Liver (tissue), 9 donors: ENCODE measurements around the gene ARCN1. TPM values are rescaled to one million over a fixed set of nuclear protein-coding genes. Genes with fewer than 3 reads are reported as not detected.

Experiments
- DNase-seq: peaks from one replicate; pipeline ENCODE4 v3.0.0-alpha.2; 2017; ENCODE audit warnings: low spot score
- H3K27ac ChIP-seq, 2 donors: one replicate each; pipeline ENCODE4 v1.7.0; 2013; ENCODE audit warnings: inconsistent platforms in 2 of 2, low read length in 2 of 2, control low read depth in 1 of 2, low read depth in 1 of 2, mild to moderate bottlenecking in 1 of 2
- H3K27me3 ChIP-seq, 4 donors: one replicate each; pipeline versions ENCODE4 v1.6.1 to v1.7.0; 2013; ENCODE audit warnings: low read length in 3 of 4, inconsistent platforms in 1 of 4, mild to moderate bottlenecking in 1 of 4, moderate library complexity in 1 of 4; ENCODE audit not compliant: control insufficient read depth in 4 of 4, insufficient read depth in 4 of 4
- H3K36me3 ChIP-seq, 4 donors: one replicate each; pipeline versions ENCODE4 v1.6.1 to v1.7.0; 2013; ENCODE audit warnings: low read length in 3 of 4, mild to moderate bottlenecking in 3 of 4, low read depth in 1 of 4, moderate library complexity in 1 of 4; ENCODE audit not compliant: control insufficient read depth in 4 of 4, insufficient read depth in 3 of 4
- H3K4me1 ChIP-seq, 4 donors: one replicate each; pipeline versions ENCODE4 v1.6.1 to v1.7.0; 2013; ENCODE audit warnings: low read length in 3 of 4, mild to moderate bottlenecking in 3 of 4, moderate library complexity in 1 of 4; ENCODE audit not compliant: control insufficient read depth in 4 of 4, insufficient read depth in 4 of 4
- H3K4me3 ChIP-seq, 3 donors: one replicate each; pipeline versions ENCODE4 v1.6.1 to v1.7.0; 2013; ENCODE audit warnings: low read length in 3 of 3, control low read depth in 1 of 3, low read depth in 1 of 3, mild to moderate bottlenecking in 1 of 3
- H3K9ac ChIP-seq, 2 donors: one replicate each; pipeline ENCODE4 v1.7.0; 2013; ENCODE audit warnings: low read length in 2 of 2, mild to moderate bottlenecking in 2 of 2, moderate library complexity in 2 of 2, control low read depth in 1 of 2, low read depth in 1 of 2
- H3K9me3 ChIP-seq, 4 donors: one replicate each; pipeline versions ENCODE4 v1.6.1 to v1.7.0; 2013; ENCODE audit warnings: low read length in 3 of 4; ENCODE audit not compliant: control insufficient read depth in 4 of 4
- CTCF ChIP-seq: fragments of 150-350 bp; IDR thresholded peaks from 2 replicates; pipeline ENCODE4 v1.5.1; 2017; ENCODE audit warnings: improper control_type of control experiment, low read depth, low read length; ENCODE audit not compliant: missing input control
- EGR1 ChIP-seq, 2 donors: IDR thresholded peaks; 2 replicates each; pipeline ENCODE4 v1.6.1; 2016 to 2018; ENCODE audit warnings: antibody characterized with exemption in 2 of 2, low read depth in 2 of 2
- FOXA1 ChIP-seq: IDR thresholded peaks from 2 replicates; pipeline ENCODE4 v1.6.1; 2016; ENCODE audit warnings: antibody characterized with exemption
- FOXA2 ChIP-seq: IDR thresholded peaks from 2 replicates; pipeline ENCODE4 v1.6.1; 2016; ENCODE audit warnings: antibody characterized with exemption
- GABPA ChIP-seq, 2 donors: IDR thresholded peaks in 1 of 2; conservative IDR thresholded peaks in 1 of 2; 2 replicates each; pipeline ENCODE4 v1.6.1; 2016; ENCODE audit warnings: antibody characterized with exemption in 2 of 2, mild to moderate bottlenecking in 1 of 2, moderate library complexity in 1 of 2
- HNF4A ChIP-seq, 2 donors: conservative IDR thresholded peaks; 2 replicates each; pipeline ENCODE4 v1.6.1; 2016; ENCODE audit warnings: antibody characterized with exemption in 2 of 2, mild to moderate bottlenecking in 2 of 2
- HNF4G ChIP-seq: IDR thresholded peaks from 2 replicates; pipeline ENCODE4 v1.6.1; 2016; ENCODE audit warnings: antibody characterized with exemption
- JUND ChIP-seq, 2 donors: IDR thresholded peaks; 2 replicates each; pipeline ENCODE4 v1.6.1; 2016; ENCODE audit warnings: antibody characterized with exemption in 2 of 2
- NR2F2 ChIP-seq: IDR thresholded peaks from 2 replicates; pipeline ENCODE4 v1.6.1; 2016; ENCODE audit warnings: antibody characterized with exemption
- RAD21 ChIP-seq, 2 donors: IDR thresholded peaks; 2 replicates each; pipeline ENCODE4 v1.6.1; 2016; ENCODE audit warnings: antibody characterized with exemption in 2 of 2, mild to moderate bottlenecking in 2 of 2
- REST ChIP-seq: IDR thresholded peaks from 2 replicates; pipeline ENCODE4 v1.6.1; 2016; ENCODE audit warnings: antibody characterized with exemption, mild to moderate bottlenecking
- RXRA ChIP-seq, 2 donors: IDR thresholded peaks; 2 replicates each; pipeline ENCODE4 v1.6.1; 2017 to 2018; ENCODE audit warnings: antibody characterized with exemption in 2 of 2, mild to moderate bottlenecking in 1 of 2
- SP1 ChIP-seq: IDR thresholded peaks from 2 replicates; pipeline ENCODE4 v1.6.1; 2018; ENCODE audit warnings: antibody characterized with exemption, mild to moderate bottlenecking
- TAF1 ChIP-seq: conservative IDR thresholded peaks from 2 replicates; pipeline ENCODE4 v1.6.1; 2016; ENCODE audit warnings: antibody characterized with exemption, mild to moderate bottlenecking
- YY1 ChIP-seq: IDR thresholded peaks from 2 replicates; pipeline ENCODE4 v1.6.1; 2016; ENCODE audit warnings: antibody characterized with exemption, mild to moderate bottlenecking
- WGBS: extraction: QIAGEN DNeasy Blood & Tissue Kit; methylation state at CpG from one replicate; pipeline ENCODE4 v1.1.7; 2013; 5-methylcytosine and 5-hydroxymethylcytosine counted together
- polyA plus RNA-seq, 2 donors: library from polyadenylated mRNA; stranded (reverse) in 1 of 2; unstranded in 1 of 2; fragments of 200-250 nt in 1 of 2; fragments of >200 nt in 1 of 2; fragmentation: Nextera tagmentation in 1 of 2; extraction: Ambion mirVana in 1 of 2; gene quantifications; one replicate each; pipeline versions ENCODE4 v1.2.1 to v1.2.3, GENCODE V29; 2013 to 2015
- total RNA-seq, 2 donors: library from RNA; depleted of rRNA; stranded (reverse); fragments of >200 nt; gene quantifications; one replicate each; pipeline ENCODE4 v1.2.3, GENCODE V29; 2014
- TF ChIP-seq, protein P1 (sequence below): IDR thresholded peaks from 2 replicates; pipeline ENCODE4 v1.6.1; 2016; ENCODE audit warnings: antibody characterized with exemption
- TF ChIP-seq, protein P2 (sequence below): IDR thresholded peaks from 2 replicates; pipeline ENCODE4 v1.6.1; 2016; ENCODE audit warnings: antibody characterized with exemption
- donor health status: healthy.
- donor health status: healthy.
- donor health status: healthy.
- donor health status: healthy.
- donor health status: healthy.

Gene ARCN1
- total and polyA plus RNA-seq, 4 donors = 36.7 to 95.4 (median 51.8) TPM

DNA sequence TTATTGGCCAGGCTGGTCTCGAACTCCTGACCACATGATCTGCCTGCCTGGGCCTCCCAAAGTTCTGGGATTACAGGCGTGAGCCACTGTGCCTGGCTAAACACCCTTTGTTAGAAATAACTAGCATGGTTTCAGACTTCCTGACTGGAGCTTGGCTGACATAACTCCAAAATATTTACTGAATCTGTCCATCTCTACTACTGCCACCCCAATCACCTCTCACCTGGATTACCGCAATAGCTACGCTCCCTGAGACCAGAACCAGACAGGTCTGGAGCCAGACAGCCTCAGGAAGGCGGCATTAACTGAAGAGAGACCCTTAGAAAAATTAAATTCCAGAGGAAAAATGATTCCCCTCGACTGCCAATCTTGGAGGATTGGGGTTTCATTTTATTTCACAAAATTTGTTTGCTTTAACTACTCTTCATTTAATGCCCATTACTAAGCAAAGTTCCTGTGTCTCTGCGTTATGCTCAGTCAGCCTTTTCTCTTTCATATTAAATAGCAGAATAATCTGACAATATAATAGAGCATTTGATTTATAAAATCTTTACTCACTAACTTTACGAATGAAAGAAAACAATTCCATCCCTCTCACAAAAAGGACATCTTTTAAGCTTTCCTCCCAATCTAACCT, 28.1 kb upstream of the ARCN1 start:
- Histone ChIP-seq H3K4me3 (no peak overlapping the region), H3K27ac (peak overlapping the region; percentile 73 to 83), H3K9me3 (no peaks in the 10 kb centered on the region), H3K9ac (peak overlapping the region; percentile 60 to 72), H3K36me3 (peaks cover 0 to 4% (median 0%) of the 10 kb centered on the region in 4 donors), H3K27me3 (no peaks in the 10 kb centered on the region), H3K4me1 (peaks cover 1 to 30% (median 23%) of the 10 kb centered on the region in 4 donors)
- TF ChIP-seq HNF4G = no peak
- TF ChIP-seq RAD21 (IDR thresholded peaks at IDR 0.05) = peak in 1 of 2 donors; percentile 7
- TF ChIP-seq HNF4A (conservative IDR thresholded peaks at IDR 0.05) = peak in 1 of 2 donors; percentile 14
- TF ChIP-seq, protein P1, sequence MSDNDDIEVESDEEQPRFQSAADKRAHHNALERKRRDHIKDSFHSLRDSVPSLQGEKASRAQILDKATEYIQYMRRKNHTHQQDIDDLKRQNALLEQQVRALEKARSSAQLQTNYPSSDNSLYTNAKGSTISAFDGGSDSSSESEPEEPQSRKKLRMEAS = no peak
- TF ChIP-seq YY1 = peak; percentile 30
- TF ChIP-seq TAF1 = peak; percentile 28
- TF ChIP-seq FOXA2 = no peak
- TF ChIP-seq, protein P2, sequence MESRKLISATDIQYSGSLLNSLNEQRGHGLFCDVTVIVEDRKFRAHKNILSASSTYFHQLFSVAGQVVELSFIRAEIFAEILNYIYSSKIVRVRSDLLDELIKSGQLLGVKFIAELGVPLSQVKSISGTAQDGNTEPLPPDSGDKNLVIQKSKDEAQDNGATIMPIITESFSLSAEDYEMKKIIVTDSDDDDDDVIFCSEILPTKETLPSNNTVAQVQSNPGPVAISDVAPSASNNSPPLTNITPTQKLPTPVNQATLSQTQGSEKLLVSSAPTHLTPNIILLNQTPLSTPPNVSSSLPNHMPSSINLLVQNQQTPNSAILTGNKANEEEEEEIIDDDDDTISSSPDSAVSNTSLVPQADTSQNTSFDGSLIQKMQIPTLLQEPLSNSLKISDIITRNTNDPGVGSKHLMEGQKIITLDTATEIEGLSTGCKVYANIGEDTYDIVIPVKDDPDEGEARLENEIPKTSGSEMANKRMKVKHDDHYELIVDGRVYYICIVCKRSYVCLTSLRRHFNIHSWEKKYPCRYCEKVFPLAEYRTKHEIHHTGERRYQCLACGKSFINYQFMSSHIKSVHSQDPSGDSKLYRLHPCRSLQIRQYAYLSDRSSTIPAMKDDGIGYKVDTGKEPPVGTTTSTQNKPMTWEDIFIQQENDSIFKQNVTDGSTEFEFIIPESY = peak; percentile 9
- no peak for TF ChIP-seq SP1
- no peak for TF ChIP-seq FOXA1
- no peak for TF ChIP-seq GABPA (IDR thresholded peaks at IDR 0.05 in 1 of 2, conservative IDR thresholded peaks at IDR 0.05 in 1 of 2)
- peak in 1 of 2 donors; percentile 15 for TF ChIP-seq JUND (IDR thresholded peaks at IDR 0.05)
- TF ChIP-seq RXRA (IDR thresholded peaks at IDR 0.05) = peak; percentile 40 to 71
- no peak for TF ChIP-seq CTCF
- WGBS = 44% methylated on average over 8 of the region's 8 CpGs
- DNase-seq = no peak

DNA sequence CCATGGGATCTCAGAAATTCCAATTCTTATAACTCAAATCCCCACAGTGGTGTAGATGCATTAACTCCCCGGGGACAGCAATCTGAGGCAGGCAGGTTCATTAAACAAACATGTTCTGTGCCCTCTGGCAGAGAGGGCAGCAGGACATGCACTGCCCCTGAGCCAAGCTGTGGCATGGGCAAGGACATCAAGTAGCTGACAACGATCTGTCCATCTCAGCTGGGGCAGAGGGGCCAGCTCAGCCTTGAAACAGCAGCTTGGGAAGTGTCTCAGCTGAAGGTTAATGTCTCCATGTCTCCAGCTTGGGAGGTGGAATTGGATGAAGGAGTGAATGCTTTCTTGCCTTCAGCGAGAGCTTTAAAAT, 27.6 kb upstream of the ARCN1 start:
- no peak for DNase-seq
- H3K4me3 ChIP-seq = no peak overlapping the region
- H3K9ac ChIP-seq = peak overlapping the region in 1 of 2 donors; percentile 72
- peaks cover 1 to 30% (median 23%) of the 10 kb centered on the region in 4 donors for H3K4me1 ChIP-seq
- H3K36me3 ChIP-seq = peaks cover 0 to 4% (median 0%) of the 10 kb centered on the region in 4 donors
- WGBS = 56% methylated on average over 3 of the region's 3 CpGs
- peak overlapping the region; percentile 73 to 83 for H3K27ac ChIP-seq
- H3K9me3 ChIP-seq = no peaks in the 10 kb centered on the region
- no peaks in the 10 kb centered on the region for H3K27me3 ChIP-seq
- TF ChIP-seq HNF4G (peak; percentile 62), RAD21 (IDR thresholded peaks at IDR 0.05) (peak in 1 of 2 donors; percentile 48), EGR1 (IDR thresholded peaks at IDR 0.05; ENCODE audit: low read depth in 2 of 2) (no peak), HNF4A (conservative IDR thresholded peaks at IDR 0.05) (peak; percentile 93), YY1 (peak; percentile 40), TAF1 (no peak), SP1 (peak; percentile 90), FOXA1 (peak; percentile 57), NR2F2 (peak; percentile 37), FOXA2 (peak; percentile 72), JUND (IDR thresholded peaks at IDR 0.05) (no peak), GABPA (IDR thresholded peaks at IDR 0.05 in 1 of 2, conservative IDR thresholded peaks at IDR 0.05 in 1 of 2) (no peak), RXRA (IDR thresholded peaks at IDR 0.05) (peak; percentile 75 to 84), REST (peak; percentile 41), CTCF (no peak)
- TF ChIP-seq, protein P1 = no peak
- TF ChIP-seq, protein P2 = peak; percentile 33
